ENCODE results near the gene NKAIN4.

DNA sequence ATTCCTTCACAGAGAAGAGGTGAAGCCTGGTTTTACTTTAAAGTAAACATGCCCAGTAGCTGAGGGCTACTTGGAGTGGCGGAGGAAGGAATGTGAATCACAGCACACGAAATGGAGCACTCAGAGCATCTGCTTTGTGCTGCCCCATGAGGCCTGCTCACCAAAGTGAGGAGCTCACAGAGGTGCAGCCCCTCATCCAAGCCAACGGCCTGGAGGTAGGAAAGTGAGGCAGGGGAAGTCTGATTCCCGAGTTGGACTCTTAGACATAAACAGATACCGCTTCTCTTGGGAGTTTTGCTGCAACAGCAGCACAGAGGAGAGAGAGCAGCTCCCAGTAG, 41.9 kb downstream of the NKAIN4 start:
- no peak for TF ChIP-seq CTCF (conservative IDR thresholded peaks at IDR 0.05; ENCODE audit: low read depth, low read length)
- no peak for TF ChIP-seq EZH2 (IDR thresholded peaks at IDR 0.05; ENCODE audit: low read length, unreplicated experiment)
